Transverse colon (tissue), 4 donors: ENCODE results near the gene PDIK1L.

ENCODE experiments used
- CTCF ChIP-seq, 5 experiments: fragments of 200-600 bp in 3 of 5; fragments of 450-650 bp in 2 of 5; sonication (generic) in 3 of 5; IDR thresholded peaks; 1 replicate in 2 of 5; 2 replicates in 3 of 5; pipeline ENCODE4 v1.5.1; 2016 to 2017; ENCODE audit warnings: antibody characterized with exemption in 5 of 5, inconsistent platforms in 3 of 5, mild to moderate bottlenecking in 2 of 5, moderate library complexity in 1 of 5
- POLR2AphosphoS5 ChIP-seq, 3 donors: sonication (generic); formaldehyde crosslinking; IDR thresholded peaks; one replicate each; pipeline ENCODE4 v1.6.1; 2016; ENCODE audit warnings: antibody characterized with exemption in 3 of 3

DNA sequence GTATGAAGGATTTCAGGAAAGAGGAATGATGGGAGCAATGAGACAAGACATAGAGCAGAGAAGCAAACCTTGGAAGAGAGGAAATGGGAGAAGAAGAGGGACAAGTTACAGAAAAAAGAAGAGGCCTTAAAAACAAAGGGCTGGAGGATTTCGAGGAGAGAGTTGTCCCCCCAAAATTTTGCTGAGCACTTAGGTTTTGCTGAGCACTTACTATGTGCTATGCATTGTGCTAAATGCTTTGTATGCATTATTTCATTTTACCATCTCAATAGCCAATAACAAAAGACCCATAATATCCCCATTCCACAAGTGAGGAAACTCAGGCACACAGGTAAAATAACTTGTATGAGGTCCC, 41.7 kb upstream of the PDIK1L start:
- TF ChIP-seq POLR2AphosphoS5 (IDR thresholded peaks at IDR 0.05) (no peak), CTCF (IDR thresholded peaks at IDR 0.05) (no peak)
